Fibroblast of mammary gland (primary cell): ENCODE measurements around the gene MARCHF5.
A peak's percentile ranks its signal among the peaks of the same experiment; 100 is the strongest.
"Not testable (repeated sequence)": the region's sequence is repeated elsewhere in the genome, so short reads cannot be mapped to it uniquely, and the experiment has no call there.

Source experiments
- DNase-seq: peaks from one replicate; pipeline ENCODE4 v3.0.0-alpha.2; 2010; ENCODE audit warnings: low read depth
- H3K4me3 ChIP-seq: 2 replicates; pipeline ENCODE4 v1.5.1; 2011; ENCODE audit warnings: low read depth, mild to moderate bottlenecking, low read length, moderate library complexity; ENCODE audit not compliant: control insufficient read depth
- CTCF ChIP-seq: conservative IDR thresholded peaks from 2 replicates; pipeline ENCODE4 v1.5.1; 2011; ENCODE audit warnings: low read depth, low read length, inconsistent platforms; ENCODE audit not compliant: control insufficient read depth, insufficient read depth

Gene MARCHF5

GRCh38 chr10:92323079-92323478 is 32.1 kb downstream of the MARCHF5 start:
- DNase-seq: no peak
- no peak overlapping the region for H3K4me3 ChIP-seq
- no peak for TF ChIP-seq CTCF

- no peak overlapping the region for H3K4me3 ChIP-seq
- TF ChIP-seq CTCF: no peak
- peak; percentile 14 for DNase-seq
Observed at GRCh38 chr10:92327445-92328433, 36.8 kb downstream of the MARCHF5 start.

DNA sequence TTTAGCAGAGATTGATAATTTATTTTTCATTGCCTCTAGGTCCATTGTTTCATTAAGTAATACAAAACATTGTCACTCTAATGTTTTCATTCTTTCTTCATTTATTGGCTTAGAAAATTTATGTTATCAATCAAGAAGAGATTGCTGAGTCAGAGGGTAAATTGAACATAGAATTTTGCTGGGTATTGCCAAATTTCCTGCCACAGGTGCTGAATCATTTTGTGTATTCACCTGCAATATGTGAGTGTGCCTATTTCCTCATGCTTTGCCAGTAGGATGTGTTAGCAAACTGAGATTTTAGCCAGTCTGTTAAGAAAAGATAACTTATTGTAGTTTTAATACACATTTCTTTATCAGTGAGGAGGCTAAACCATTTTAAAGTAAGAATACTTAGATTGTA is 38.0 kb downstream of the MARCHF5 start:
- no peak overlapping the region for H3K4me3 ChIP-seq
- no peak for TF ChIP-seq CTCF
- DNase-seq: peak; percentile 16

DNA sequence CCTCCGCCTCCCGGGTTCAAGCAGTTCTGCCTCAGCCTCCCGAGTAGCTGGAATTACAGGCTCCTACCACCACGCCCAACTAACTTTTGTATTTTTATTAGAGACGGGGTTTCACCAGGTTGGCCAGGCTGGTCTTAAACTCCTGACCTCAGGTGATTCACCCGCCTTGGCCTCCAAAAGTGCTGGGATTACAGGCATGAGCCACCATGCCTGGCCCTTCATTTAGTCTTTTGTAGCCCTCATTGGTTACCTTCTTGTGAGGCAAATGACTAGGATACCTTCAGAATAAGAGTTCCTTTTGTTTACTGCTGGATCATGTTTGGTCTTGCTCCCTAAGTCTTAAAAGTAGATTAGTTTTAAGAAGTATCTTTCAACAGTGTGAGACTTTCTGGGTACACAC is 39.0 kb downstream of the MARCHF5 start:
- not testable (repeated sequence) for H3K4me3 ChIP-seq, DNase-seq

GRCh38 chr10:92342796-92343195 is 51.8 kb downstream of the MARCHF5 start:
- no peak for TF ChIP-seq CTCF
- no peak overlapping the region for H3K4me3 ChIP-seq
- DNase-seq: peak; percentile 7

- H3K4me3 ChIP-seq, DNase-seq: not testable (repeated sequence)
Observed at GRCh38 chr10:92345575-92345974, 54.6 kb downstream of the MARCHF5 start.

DNA sequence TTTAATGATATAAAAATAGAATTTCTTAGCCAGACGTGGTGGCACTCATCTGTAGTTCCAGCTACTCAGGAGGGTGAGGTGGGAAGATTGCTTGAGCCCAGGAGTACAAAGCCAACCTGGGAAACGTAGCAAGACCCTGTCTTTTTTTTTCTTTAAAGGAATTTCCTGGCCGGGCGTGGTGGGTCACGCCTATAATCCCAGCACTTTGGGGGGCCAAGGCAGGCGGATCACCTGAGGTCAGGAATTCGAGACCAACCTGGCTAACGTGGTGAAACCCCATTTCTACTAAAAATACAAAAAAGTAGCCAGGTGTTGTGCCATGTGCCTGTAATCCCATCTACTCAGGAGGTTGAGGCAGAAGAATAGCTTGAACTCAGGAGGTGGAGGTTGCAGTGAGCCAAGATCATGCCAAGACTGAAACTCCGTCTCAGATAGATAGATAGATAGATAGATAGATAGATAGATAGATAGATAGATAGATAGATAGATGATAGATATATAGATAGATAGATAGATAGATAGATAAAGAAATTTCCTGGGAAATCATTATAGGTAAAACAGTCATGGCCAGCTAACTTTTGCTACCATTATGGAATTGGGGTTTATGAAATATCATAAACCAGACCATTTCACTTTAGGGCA is 56.2 kb downstream of the MARCHF5 start:
- not testable (repeated sequence) for DNase-seq, H3K4me3 ChIP-seq

- H3K4me3 ChIP-seq: no peak overlapping the region
- no peak for TF ChIP-seq CTCF
- DNase-seq: no peak
Observed at GRCh38 chr10:92350411-92350810, 59.4 kb downstream of the MARCHF5 start.
